Fibroblast of lung (primary cell): ENCODE results near the gene RNF2.

Source experiments
- EZH2 ChIP-seq: IDR thresholded peaks from 2 replicates; pipeline ENCODE4 v1.5.1; 2012; ENCODE audit warnings: low read length, control low read depth, mild to moderate bottlenecking; ENCODE audit errors: missing control alignments
- TF ChIP-seq, protein P1 (sequence below), 2 donors: IDR thresholded peaks in 1 of 2; conservative IDR thresholded peaks in 1 of 2; 1 replicate in 1 of 2; 2 replicates in 1 of 2; pipeline ENCODE4 v1.5.1; 2011 to 2012; ENCODE audit warnings: low read length in 2 of 2, control low read depth in 1 of 2, inconsistent platforms in 1 of 2, low read depth in 1 of 2, mild to moderate bottlenecking in 1 of 2

DNA sequence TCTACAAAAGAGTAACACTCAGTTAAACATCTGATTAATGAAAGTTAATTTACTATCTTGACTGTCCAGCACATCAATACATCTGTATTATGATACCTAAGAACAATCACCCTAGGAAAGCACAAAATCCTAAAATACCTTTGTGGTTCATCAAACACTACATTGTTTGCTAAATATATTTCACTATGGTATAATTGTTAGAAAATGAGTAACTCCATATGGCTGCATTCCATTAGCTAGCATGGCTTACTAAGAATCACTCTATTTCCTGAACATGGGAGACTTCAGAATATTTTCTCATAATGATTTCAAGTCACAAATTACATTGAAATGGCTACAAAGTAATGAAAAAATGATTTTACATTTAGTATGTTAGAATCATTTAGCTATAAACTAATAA lies 98.9 kb downstream of the RNF2 start:
- TF ChIP-seq, protein P1, sequence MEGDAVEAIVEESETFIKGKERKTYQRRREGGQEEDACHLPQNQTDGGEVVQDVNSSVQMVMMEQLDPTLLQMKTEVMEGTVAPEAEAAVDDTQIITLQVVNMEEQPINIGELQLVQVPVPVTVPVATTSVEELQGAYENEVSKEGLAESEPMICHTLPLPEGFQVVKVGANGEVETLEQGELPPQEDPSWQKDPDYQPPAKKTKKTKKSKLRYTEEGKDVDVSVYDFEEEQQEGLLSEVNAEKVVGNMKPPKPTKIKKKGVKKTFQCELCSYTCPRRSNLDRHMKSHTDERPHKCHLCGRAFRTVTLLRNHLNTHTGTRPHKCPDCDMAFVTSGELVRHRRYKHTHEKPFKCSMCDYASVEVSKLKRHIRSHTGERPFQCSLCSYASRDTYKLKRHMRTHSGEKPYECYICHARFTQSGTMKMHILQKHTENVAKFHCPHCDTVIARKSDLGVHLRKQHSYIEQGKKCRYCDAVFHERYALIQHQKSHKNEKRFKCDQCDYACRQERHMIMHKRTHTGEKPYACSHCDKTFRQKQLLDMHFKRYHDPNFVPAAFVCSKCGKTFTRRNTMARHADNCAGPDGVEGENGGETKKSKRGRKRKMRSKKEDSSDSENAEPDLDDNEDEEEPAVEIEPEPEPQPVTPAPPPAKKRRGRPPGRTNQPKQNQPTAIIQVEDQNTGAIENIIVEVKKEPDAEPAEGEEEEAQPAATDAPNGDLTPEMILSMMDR (conservative IDR thresholded peaks at IDR 0.05 in 1 of 2, IDR thresholded peaks at IDR 0.05 in 1 of 2; ENCODE audit: low read depth in 1 of 2, low read length in 2 of 2) = no peak
- no peak for TF ChIP-seq EZH2
